Naive B cell (primary cell): ENCODE data around the gene MSH3. TPM values are rescaled to one million over a fixed set of nuclear protein-coding genes. Genes with fewer than 3 reads are reported as not detected.
A peak's percentile ranks its signal among the peaks of the same experiment; 100 is the strongest.

Experiments
- ATAC-seq, 2 donors: fragments of 150-1000 bp; cut with Tn5 transposase; 2 replicates each; pipeline ENCODE4 v1.10.0; 2021; ENCODE audit warnings: low read depth in 2 of 2, mild to moderate bottlenecking in 2 of 2, moderate library complexity in 2 of 2
- DNase-seq: peaks from one replicate; pipeline ENCODE4 v3.0.0; 2022
- H3K27ac Mint-ChIP-seq, 6 donors: one replicate each; pipeline ENCODE4 v1.8.0; 2020 to 2022; ENCODE audit warnings: mild to moderate bottlenecking in 6 of 6, mixed read lengths in 6 of 6, moderate library complexity in 5 of 6, inconsistent platforms in 2 of 6
- H3K27me3 Mint-ChIP-seq, 3 donors: one replicate each; pipeline ENCODE4 v1.8.0; 2021 to 2022; ENCODE audit warnings: mixed read lengths in 3 of 3, mild to moderate bottlenecking in 1 of 3
- H3K36me3 Mint-ChIP-seq, 2 donors: one replicate each; pipeline ENCODE4 v1.8.0; 2020 to 2022; ENCODE audit warnings: mixed read lengths in 2 of 2, inconsistent platforms in 1 of 2, mild to moderate bottlenecking in 1 of 2
- H3K4me1 Mint-ChIP-seq, 3 donors: one replicate each; pipeline ENCODE4 v1.8.0; 2020 to 2022; ENCODE audit warnings: mixed read lengths in 3 of 3, inconsistent platforms in 1 of 3, mild to moderate bottlenecking in 1 of 3, moderate library complexity in 1 of 3
- H3K4me3 Mint-ChIP-seq, 8 donors: one replicate each; pipeline ENCODE4 v1.8.0; 2020 to 2022; ENCODE audit warnings: mild to moderate bottlenecking in 8 of 8, mixed read lengths in 8 of 8, moderate library complexity in 8 of 8, inconsistent platforms in 2 of 8
- H3K9me3 Mint-ChIP-seq, 7 donors: one replicate each; pipeline ENCODE4 v1.8.0; 2020 to 2022; ENCODE audit warnings: mixed read lengths in 7 of 7, mild to moderate bottlenecking in 5 of 7, inconsistent platforms in 2 of 7, moderate library complexity in 1 of 7
- polyA plus RNA-seq, 6 donors: library from polyadenylated mRNA; unstranded; fragments of 300-500 nt; fragmentation: Illumina TruSeq; gene quantifications; one replicate each; pipeline ENCODE4 v1.2.3, GENCODE V29; 2021; ENCODE audit warnings: low read depth in 6 of 6

The MSH3 gene
- polyA plus RNA-seq, 6 donors from 2014 or later, result 12.4 to 14.8 (median 12.9) TPM

DNA sequence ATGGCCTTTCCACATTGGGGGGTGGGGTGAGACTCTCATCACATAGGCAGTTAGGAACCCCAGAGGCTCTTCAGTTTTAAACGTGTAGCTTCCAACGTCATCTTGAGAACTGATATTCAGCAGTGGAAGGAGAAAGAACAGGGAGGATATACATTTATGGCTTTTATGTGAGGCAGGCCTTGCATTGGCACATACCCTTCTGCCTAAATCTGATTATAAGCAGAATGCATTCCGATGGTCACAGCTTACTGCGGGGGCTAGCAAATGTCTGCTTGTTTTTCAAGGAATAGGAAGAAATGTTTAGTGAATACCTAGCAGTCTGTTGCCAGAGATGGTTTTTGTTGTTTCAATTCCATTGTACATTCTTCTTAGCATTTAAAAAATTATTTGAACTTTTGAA lies 99.3 kb downstream of the MSH3 start:
- H3K27me3 Mint-ChIP-seq, result no peaks in the 10 kb centered on the region
- peak overlapping the region in 1 of 6 donors; percentile 66 for H3K27ac Mint-ChIP-seq
- ATAC-seq, result no peak
- DNase-seq, result no peak
- peaks cover 18 to 39% of the 10 kb centered on the region in 2 donors for H3K36me3 Mint-ChIP-seq
- no peak overlapping the region for H3K4me3 Mint-ChIP-seq
- H3K4me1 Mint-ChIP-seq, result peaks cover 16 to 21% (median 19%) of the 10 kb centered on the region in 3 donors
- peaks cover 0 to 4% (median 3%) of the 10 kb centered on the region in 7 donors for H3K9me3 Mint-ChIP-seq

GRCh38 chr5:80754900-80755299 lies 100.4 kb downstream of the MSH3 start:
- Mint-ChIP-seq H3K4me1 (peaks cover 19 to 23% (median 21%) of the 10 kb centered on the region in 3 donors), H3K9me3 (peaks cover 0 to 4% (median 3%) of the 10 kb centered on the region in 7 donors)
- peak; percentile 7 for DNase-seq

DNA sequence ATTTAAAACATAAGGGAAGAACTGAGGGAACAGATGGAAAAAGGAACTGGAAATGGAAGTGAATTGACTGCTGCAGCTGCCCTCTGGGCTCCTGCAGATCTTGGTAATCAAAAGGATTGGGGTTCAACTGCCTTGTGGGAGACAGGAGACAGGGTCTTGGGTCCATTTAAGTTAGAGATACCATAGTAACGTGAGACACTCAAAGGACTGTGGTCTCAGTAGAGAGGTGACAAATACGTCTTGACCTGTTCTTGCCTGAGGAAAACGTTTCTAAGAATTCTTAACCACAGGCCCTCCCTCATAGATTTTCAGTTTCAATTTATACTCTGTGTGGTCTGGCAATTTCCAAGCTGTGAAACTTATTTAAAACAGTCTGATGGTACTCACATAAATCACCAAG lies 101.2 kb downstream of the MSH3 start:
- H3K4me3 Mint-ChIP-seq, result peak overlapping the region in 7 of 8 donors; percentile 40 to 86 (median 71)
- peaks cover 19 to 37% of the 10 kb centered on the region in 2 donors for H3K36me3 Mint-ChIP-seq
- no peak for DNase-seq
- peak overlapping the region; percentile 12 to 85 (median 74) for H3K27ac Mint-ChIP-seq
- peak; percentile 54 to 61 for ATAC-seq
- no peaks in the 10 kb centered on the region for H3K27me3 Mint-ChIP-seq
- peaks cover 19 to 23% (median 21%) of the 10 kb centered on the region in 3 donors for H3K4me1 Mint-ChIP-seq
- peaks cover 0 to 4% (median 3%) of the 10 kb centered on the region in 7 donors for H3K9me3 Mint-ChIP-seq

More at GRCh38 chr5:80754900-80755299, 100.4 kb downstream of the MSH3 start:
- Mint-ChIP-seq H3K36me3 (peaks cover 18 to 42% of the 10 kb centered on the region in 2 donors), H3K27me3 (no peaks in the 10 kb centered on the region), H3K4me3 (peak overlapping the region in 7 of 8 donors; percentile 46 to 86 (median 73)), H3K27ac (peak overlapping the region in 5 of 6 donors; percentile 66 to 86 (median 85))
- ATAC-seq, result peak; percentile 64 to 74

GRCh38 chr5:80756292-80756691 lies 101.8 kb downstream of the MSH3 start:
- H3K27ac Mint-ChIP-seq, result peak overlapping the region in 4 of 6 donors; percentile 59 to 85 (median 68)
- DNase-seq, result no peak
- ATAC-seq, result no peak
- peak overlapping the region in 4 of 8 donors; percentile 14 to 77 (median 34) for H3K4me3 Mint-ChIP-seq
- peaks cover 26 to 30% of the 10 kb centered on the region in 2 donors for H3K36me3 Mint-ChIP-seq
- H3K4me1 Mint-ChIP-seq, result peaks cover 19 to 23% (median 21%) of the 10 kb centered on the region in 3 donors
- H3K27me3 Mint-ChIP-seq, result no peaks in the 10 kb centered on the region
- H3K9me3 Mint-ChIP-seq, result peaks cover 0 to 4% (median 3%) of the 10 kb centered on the region in 7 donors

DNA sequence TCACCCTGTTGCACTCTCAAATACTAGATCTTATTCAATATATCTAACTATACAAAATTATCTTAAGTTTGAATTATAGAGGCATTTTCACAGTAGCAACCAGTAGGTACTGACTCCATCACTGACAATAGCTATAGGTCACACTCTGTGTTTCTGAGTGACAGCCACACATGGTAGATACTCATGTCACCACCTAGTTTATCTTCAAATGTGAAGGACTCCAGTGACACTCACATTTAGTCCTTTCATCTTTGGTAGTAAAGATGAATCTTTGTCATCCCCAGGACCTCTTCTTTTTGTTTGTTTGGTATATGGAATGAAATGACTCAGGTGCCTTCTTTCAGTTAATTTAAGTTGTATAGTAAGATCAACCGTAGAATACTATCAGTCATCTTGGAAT lies 102.8 kb downstream of the MSH3 start:
- ATAC-seq, result no peak
- Mint-ChIP-seq H3K4me1 (peaks cover 19 to 23% (median 21%) of the 10 kb centered on the region in 3 donors), H3K27me3 (no peaks in the 10 kb centered on the region), H3K36me3 (peaks cover 19 to 20% of the 10 kb centered on the region in 2 donors), H3K4me3 (no peak overlapping the region), H3K9me3 (peaks cover 0 to 4% (median 3%) of the 10 kb centered on the region in 7 donors), H3K27ac (no peak overlapping the region)
- DNase-seq, result no peak

GRCh38 chr5:80759866-80760577 lies 105.6 kb downstream of the MSH3 start:
- no peaks in the 10 kb centered on the region for H3K9me3 Mint-ChIP-seq
- DNase-seq, result no peak
- ATAC-seq, result no peak
- no peak overlapping the region for H3K27ac Mint-ChIP-seq
- H3K4me3 Mint-ChIP-seq, result no peak overlapping the region
- peaks cover 14 to 17% (median 14%) of the 10 kb centered on the region in 3 donors for H3K4me1 Mint-ChIP-seq
- peaks cover 16 to 17% of the 10 kb centered on the region in 2 donors for H3K36me3 Mint-ChIP-seq
- no peaks in the 10 kb centered on the region for H3K27me3 Mint-ChIP-seq

GRCh38 chr5:80760680-80761079 lies 106.2 kb downstream of the MSH3 start:
- no peaks in the 10 kb centered on the region for H3K9me3 Mint-ChIP-seq
- peaks cover 17 to 21% of the 10 kb centered on the region in 2 donors for H3K36me3 Mint-ChIP-seq
- no peak overlapping the region for H3K4me3 Mint-ChIP-seq
- no peaks in the 10 kb centered on the region for H3K27me3 Mint-ChIP-seq
- H3K4me1 Mint-ChIP-seq, result peaks cover 7 to 11% (median 8%) of the 10 kb centered on the region in 3 donors
- no peak for ATAC-seq
- no peak for DNase-seq
- H3K27ac Mint-ChIP-seq, result no peak overlapping the region

DNA sequence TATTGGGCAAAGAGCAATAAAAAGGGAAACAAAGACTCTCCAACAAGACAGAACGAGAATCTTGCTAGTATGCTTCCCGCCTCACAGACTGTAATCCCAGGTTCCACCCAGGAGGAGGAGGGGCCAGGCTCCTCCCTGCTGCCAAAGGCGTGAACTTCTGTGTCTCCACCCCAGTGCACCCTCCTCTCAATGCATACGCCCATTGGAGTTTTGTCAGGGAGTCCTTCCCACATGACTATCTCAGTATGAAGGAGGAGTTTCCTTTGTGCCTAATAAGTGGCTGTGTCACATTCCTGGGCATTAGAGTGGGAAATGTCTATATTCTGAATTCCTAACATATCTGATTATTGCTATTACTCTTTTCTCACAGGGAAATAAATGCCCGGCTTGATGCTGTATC lies 106.7 kb downstream of the MSH3 start:
- ATAC-seq (no peak), DNase-seq (no peak)
- Mint-ChIP-seq H3K36me3 (peaks cover 17 to 25% of the 10 kb centered on the region in 2 donors), H3K4me1 (peaks cover 3 to 10% (median 3%) of the 10 kb centered on the region in 3 donors), H3K9me3 (no peaks in the 10 kb centered on the region), H3K27me3 (no peaks in the 10 kb centered on the region), H3K27ac (peak overlapping the region in 1 of 6 donors; percentile 39), H3K4me3 (no peak overlapping the region)

DNA sequence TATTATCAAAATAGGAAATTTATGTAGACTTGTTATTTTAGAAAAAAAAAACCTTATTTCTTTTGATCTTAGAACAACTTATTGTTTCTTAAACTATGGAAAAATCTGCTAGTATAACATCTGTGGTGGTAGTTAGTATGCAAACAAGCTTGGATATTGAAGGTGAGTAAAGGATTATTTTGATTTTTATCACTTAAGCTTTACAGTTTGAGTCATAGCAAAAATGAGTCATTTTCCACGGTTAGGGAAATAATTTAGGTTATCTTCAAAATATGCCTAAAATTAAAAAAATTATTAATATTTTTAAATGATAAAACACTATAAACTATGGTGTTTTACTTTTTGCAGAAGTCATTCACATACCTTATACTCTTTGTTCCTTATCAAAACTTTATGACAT lies 107.5 kb downstream of the MSH3 start:
- no peak for ATAC-seq
- H3K27me3 Mint-ChIP-seq, result no peaks in the 10 kb centered on the region
- H3K36me3 Mint-ChIP-seq, result peaks cover 17 to 25% of the 10 kb centered on the region in 2 donors
- H3K27ac Mint-ChIP-seq, result no peak overlapping the region
- H3K4me1 Mint-ChIP-seq, result peaks cover 0 to 7% (median 0%) of the 10 kb centered on the region in 3 donors
- H3K4me3 Mint-ChIP-seq, result no peak overlapping the region
- no peaks in the 10 kb centered on the region for H3K9me3 Mint-ChIP-seq
- no peak for DNase-seq

- no peak overlapping the region for H3K4me3 Mint-ChIP-seq
- peaks cover 17 to 25% of the 10 kb centered on the region in 2 donors for H3K36me3 Mint-ChIP-seq
- peaks cover 0 to 7% (median 0%) of the 10 kb centered on the region in 3 donors for H3K4me1 Mint-ChIP-seq
- ATAC-seq (no peak), DNase-seq (no peak)
- no peaks in the 10 kb centered on the region for H3K9me3 Mint-ChIP-seq
- no peak overlapping the region for H3K27ac Mint-ChIP-seq
- H3K27me3 Mint-ChIP-seq, result no peaks in the 10 kb centered on the region
Measured at GRCh38 chr5:80762573-80762972, 108.1 kb downstream of the MSH3 start.

DNA sequence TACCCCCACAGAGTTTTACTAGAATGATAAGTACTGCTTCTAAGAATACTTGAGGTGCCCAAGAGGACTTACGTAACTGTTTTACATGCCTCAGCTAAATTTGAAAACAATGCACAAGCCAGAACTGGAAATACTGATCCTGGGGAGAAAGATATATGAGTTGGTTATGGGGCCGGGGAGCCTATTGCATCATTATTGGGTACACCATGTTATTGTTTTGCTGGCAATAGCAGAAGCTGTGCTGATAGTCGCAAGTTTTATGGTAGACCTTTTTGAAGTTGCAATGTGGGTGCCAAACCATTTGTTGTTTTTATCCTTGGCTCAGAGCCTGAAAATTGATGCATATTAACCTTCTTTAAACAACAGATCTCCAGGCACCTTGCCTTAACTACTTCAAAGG lies 108.8 kb downstream of the MSH3 start:
- no peak for DNase-seq

DNA sequence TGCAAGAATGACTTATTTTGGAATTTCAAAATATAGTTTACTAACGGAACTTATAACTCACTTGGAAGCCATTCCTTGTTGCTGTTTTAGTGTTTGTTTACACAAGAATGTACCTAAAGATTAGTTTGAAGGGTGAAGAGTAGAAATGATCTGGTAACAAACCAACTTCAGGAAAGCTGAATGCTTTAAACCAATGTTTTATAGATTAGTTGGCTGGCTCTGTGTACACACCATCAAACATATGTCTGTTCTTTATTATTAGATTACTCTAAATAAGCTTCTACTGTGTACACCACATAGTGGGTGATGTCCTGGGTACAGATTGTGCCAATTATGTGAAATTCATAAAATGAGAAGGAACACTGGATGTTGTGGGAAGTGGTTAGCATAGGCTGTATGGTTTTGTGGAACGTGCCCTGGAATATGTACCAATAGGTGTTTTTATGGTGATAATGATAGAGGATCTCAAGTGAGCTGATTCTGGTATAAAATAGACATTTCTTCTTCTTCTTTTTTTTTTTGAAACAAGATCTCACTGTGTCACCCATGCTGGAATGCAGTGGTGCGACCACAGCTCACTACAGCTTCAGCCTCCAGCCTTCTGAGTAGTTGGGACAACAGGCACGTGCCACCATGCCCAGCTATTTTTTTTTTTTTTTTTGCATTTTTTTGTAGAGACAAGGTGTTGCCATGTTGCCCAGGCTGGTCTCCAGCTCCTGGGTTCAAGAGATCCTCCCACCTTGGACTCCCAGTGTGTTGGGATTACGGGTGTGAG lies 109.6 kb downstream of the MSH3 start:
- Mint-ChIP-seq H3K27me3 (no peaks in the 10 kb centered on the region), H3K36me3 (peaks cover 6 to 20% of the 10 kb centered on the region in 2 donors), H3K9me3 (no peaks in the 10 kb centered on the region), H3K4me1 (peaks cover 5 to 6% (median 6%) of the 10 kb centered on the region in 3 donors), H3K27ac (no peak overlapping the region), H3K4me3 (no peak overlapping the region)
- DNase-seq (no peak), ATAC-seq (no peak)

More for the DNA sequence above, 108.8 kb downstream of the MSH3 start:
- no peaks in the 10 kb centered on the region for H3K9me3 Mint-ChIP-seq
- H3K27ac Mint-ChIP-seq, result no peak overlapping the region
- no peaks in the 10 kb centered on the region for H3K27me3 Mint-ChIP-seq
- H3K36me3 Mint-ChIP-seq, result peaks cover 11 to 21% of the 10 kb centered on the region in 2 donors
- peaks cover 0 to 7% (median under 1%) of the 10 kb centered on the region in 3 donors for H3K4me1 Mint-ChIP-seq
- ATAC-seq, result no peak
- no peak overlapping the region for H3K4me3 Mint-ChIP-seq

DNA sequence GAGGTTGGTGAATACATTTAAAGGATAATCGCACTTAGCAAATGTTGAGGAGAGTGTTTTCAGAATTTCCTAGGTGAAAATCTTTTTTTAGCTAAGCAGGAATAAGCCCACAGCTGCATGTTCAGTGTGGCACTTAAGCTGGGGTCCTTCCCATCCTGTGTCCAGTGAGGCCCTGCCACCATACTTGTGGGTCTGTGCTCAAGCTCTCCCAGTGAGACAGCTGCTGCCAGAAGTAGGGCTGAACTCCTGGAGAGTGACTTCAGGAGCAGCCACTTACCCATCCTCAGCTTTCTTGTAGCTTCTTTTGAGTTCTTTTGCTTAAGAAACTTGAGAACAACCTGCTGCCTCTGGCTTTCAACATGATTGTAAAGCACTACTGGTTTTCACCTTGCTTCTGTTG lies 110.3 kb downstream of the MSH3 start:
- H3K27ac Mint-ChIP-seq, result no peak overlapping the region
- peaks cover 0 to 6% (median 5%) of the 10 kb centered on the region in 3 donors for H3K4me1 Mint-ChIP-seq
- DNase-seq (no peak), ATAC-seq (no peak)
- H3K27me3 Mint-ChIP-seq, result no peaks in the 10 kb centered on the region
- H3K4me3 Mint-ChIP-seq, result no peak overlapping the region
- peaks cover 0 to 27% of the 10 kb centered on the region in 2 donors for H3K36me3 Mint-ChIP-seq
- no peaks in the 10 kb centered on the region for H3K9me3 Mint-ChIP-seq
